HG03066 (cell line): Measurements from ENCODE around the gene FKBP1B.
"Not testable (repeated sequence)": the region's sequence is repeated elsewhere in the genome, so short reads cannot be mapped to it uniquely, and the experiment has no call there.

Experiments used
- ATAC-seq: cut with Tn5 transposase; IDR thresholded peaks from one replicate; pipeline ENCODE4 v1.9.1; 2021; ENCODE audit warnings: low read depth; ENCODE audit not compliant: unreplicated experiment

The FKBP1B gene

GRCh38 chr2:24049485-24050021 lies at the start of gene FKBP1B:
Gene FKBP1B (plus strand): TSS chr2:24049741. CDS start chr2:24049850, 109 bp downstream.
- ATAC-seq: no peak

GRCh38 chr2:24007693-24008092 lies 41.8 kb upstream of the FKBP1B start:
- no peak for ATAC-seq

GRCh38 chr2:24008672-24009366 lies 40.7 kb upstream of the FKBP1B start:
- ATAC-seq: no peak

- ATAC-seq: no peak
Observed at GRCh38 chr2:24009367-24009679, 40.2 kb upstream of the FKBP1B start.

- ATAC-seq: no peak
Observed at GRCh38 chr2:24009680-24010476, 39.7 kb upstream of the FKBP1B start, which contains the start of gene MFSD2B. Gene MFSD2B (plus strand): TSS chr2:24010085. CDS start chr2:24010097, 12 bp downstream.

GRCh38 chr2:24010477-24011249 lies 38.9 kb upstream of the FKBP1B start:
- ATAC-seq: no peak

GRCh38 chr2:24011250-24012104 lies 38.1 kb upstream of the FKBP1B start:
- ATAC-seq: no peak

- ATAC-seq: no peak
Observed at GRCh38 chr2:24012521-24013188, 36.9 kb upstream of the FKBP1B start.

- not testable (repeated sequence) for ATAC-seq
Observed at GRCh38 chr2:24014902-24015301, 34.6 kb upstream of the FKBP1B start.

GRCh38 chr2:24015562-24016375 lies 33.8 kb upstream of the FKBP1B start:
- no peak for ATAC-seq

- ATAC-seq: no peak
Observed at GRCh38 chr2:24016376-24016761, 33.2 kb upstream of the FKBP1B start.

- ATAC-seq: no peak
Observed at GRCh38 chr2:24016853-24017703, 32.5 kb upstream of the FKBP1B start.

- no peak for ATAC-seq
Observed at GRCh38 chr2:24017711-24018110, 31.8 kb upstream of the FKBP1B start.

GRCh38 chr2:24018241-24018640 lies 31.3 kb upstream of the FKBP1B start:
- ATAC-seq: no peak

GRCh38 chr2:24019729-24020128 lies 29.8 kb upstream of the FKBP1B start:
- ATAC-seq: no peak

- ATAC-seq: no peak
Observed at GRCh38 chr2:24020244-24020643, 29.3 kb upstream of the FKBP1B start.

- no peak for ATAC-seq
Observed at GRCh38 chr2:24021122-24021998, 28.2 kb upstream of the FKBP1B start.
